ENCODE measurements around the gene MAP1S.
"Not testable (repeated sequence)": the region's sequence is repeated elsewhere in the genome, so short reads cannot be mapped to it uniquely, and the experiment has no call there.

MAP1S gene

GRCh38 chr19:17778968-17779929, 60.0 kb downstream of the MAP1S start:
- peak; percentile 40 to 96 for DNase-seq (ENCODE audit: low read depth in 1 of 2, low spot score in 1 of 2)
- no peak for TF ChIP-seq JUND (IDR thresholded peaks at IDR 0.05; ENCODE audit: low read depth)
- in situ Hi-C loops (cut with HindIII; ENCODE audit: low pct_unique_long_range_greater_than_20kb, low sequenced_read_pairs): no loop called here

GRCh38 chr19:17780781-17781180, 61.5 kb downstream of the MAP1S start:
- no peak for DNase-seq (ENCODE audit: low read depth in 1 of 2, low spot score in 1 of 2)
- in situ Hi-C loops (cut with HindIII; ENCODE audit: low pct_unique_long_range_greater_than_20kb, low sequenced_read_pairs): no loop called here
- TF ChIP-seq JUND (IDR thresholded peaks at IDR 0.05; ENCODE audit: low read depth): no peak

GRCh38 chr19:17783721-17784120, 64.4 kb downstream of the MAP1S start:
- in situ Hi-C loops (cut with HindIII; ENCODE audit: low pct_unique_long_range_greater_than_20kb, low sequenced_read_pairs); DNase-seq (ENCODE audit: low read depth in 1 of 2, low spot score in 1 of 2): not testable (repeated sequence)

Data from T47D (cell line).